CD4-positive, alpha-beta T cell (primary cell): ENCODE data around the gene BICRAL. TPM values are rescaled to one million over a fixed set of nuclear protein-coding genes. Genes with fewer than 3 reads are reported as not detected.

Source experiments
- ATAC-seq: fragments of 200-7000 bp; cut with Tn5 transposase; one replicate; pipeline ENCODE4 v1.10.0; 2022; ENCODE audit warnings: mild to moderate bottlenecking; ENCODE audit not compliant: poor library complexity
- CTCF ChIA-PET: fragments of 350-600 bp; sonication (Branson Sonifier 250); formaldehyde crosslinking; loops from one replicate; lab custom pipeline; 2021; ENCODE audit warnings: antibody characterized with exemption, inconsistent platforms; lab: Charles Lee
- POLR2A ChIA-PET: fragments of 350-600 bp; sonication (Branson Sonifier 250); formaldehyde crosslinking; loops from one replicate; lab custom pipeline; 2021; ENCODE audit warnings: antibody characterized with exemption, inconsistent platforms; lab: Charles Lee
- DNase-seq, 14 experiments: peaks; one replicate each; pipeline ENCODE4 v3.0.0-alpha.2; 2013 to 2020; ENCODE audit warnings: mixed read lengths in 2 of 14
- H3K27ac ChIP-seq, 2 donors: one replicate each; pipeline versions ENCODE4 v1.5.1 to v1.7.0; 2013; ENCODE audit warnings: low read length in 2 of 2, low read depth in 1 of 2, mild to moderate bottlenecking in 1 of 2
- H3K27me3 ChIP-seq, 2 experiments: 1 replicate in 1 of 2; 2 replicates in 1 of 2; pipeline versions ENCODE4 v1.6.1 to v1.7.0; 2013; ENCODE audit warnings: low read length in 2 of 2, control low read depth in 1 of 2, mild to moderate bottlenecking in 1 of 2, moderate library complexity in 1 of 2; ENCODE audit not compliant: insufficient read depth in 2 of 2, control insufficient read depth in 1 of 2
- H3K36me3 ChIP-seq: one replicate; pipeline ENCODE4 v1.6.1; 2013; ENCODE audit warnings: low read length, control low read depth; ENCODE audit not compliant: insufficient read depth
- H3K4me1 ChIP-seq: one replicate; pipeline ENCODE4 v1.6.1; 2013; ENCODE audit warnings: low read length, control low read depth; ENCODE audit not compliant: insufficient read depth
- H3K4me3 ChIP-seq: one replicate; pipeline ENCODE4 v1.5.1; 2013; ENCODE audit warnings: mild to moderate bottlenecking, low read length, moderate library complexity
- H3K9me3 ChIP-seq, 2 experiments: 1 replicate in 1 of 2; 2 replicates in 1 of 2; pipeline versions ENCODE4 v1.6.1 to v1.7.0; 2013; ENCODE audit warnings: low read length in 2 of 2, mild to moderate bottlenecking in 2 of 2, control low read depth in 1 of 2, moderate library complexity in 1 of 2; ENCODE audit not compliant: control insufficient read depth in 1 of 2, insufficient read depth in 1 of 2
- H3K27ac Mint-ChIP-seq: one replicate; pipeline ENCODE4 v1.8.0; 2020; ENCODE audit warnings: mixed read lengths
- H3K27me3 Mint-ChIP-seq: one replicate; pipeline ENCODE4 v1.8.0; 2021; ENCODE audit warnings: mixed read lengths
- H3K36me3 Mint-ChIP-seq: one replicate; pipeline ENCODE4 v1.8.0; 2021; ENCODE audit warnings: low read depth, mixed read lengths
- H3K4me1 Mint-ChIP-seq: one replicate; pipeline ENCODE4 v1.8.0; 2021; ENCODE audit warnings: low read depth, mixed read lengths
- H3K4me3 Mint-ChIP-seq: one replicate; pipeline ENCODE4 v1.8.0; 2020; ENCODE audit warnings: mild to moderate bottlenecking, mixed read lengths
- H3K9me3 Mint-ChIP-seq: one replicate; pipeline ENCODE4 v1.8.0; 2020; ENCODE audit warnings: mixed read lengths
- intact Hi-C, 2 experiments: fragments of 100-400 bp; cut with DNase I in 1 of 2; cut with micrococcal nuclease in 1 of 2; formaldehyde crosslinking; loops; one replicate each; pipeline versions ENCODE4 v1.15.1 to v1.9.0; 2023 to 2025; cut with DNase I, micrococcal nuclease
- total RNA-seq, 174 experiments: library from RNA in 2 of 174; stranded (reverse) in 2 of 174; gene quantifications; one replicate each; pipeline ENCODE4 v1.2.3 and lab custom pipeline; 2021 to 2026
- TF ChIP-seq, protein P1 (sequence below): fragments of 200-600 bp; IDR thresholded peaks from one replicate; pipeline ENCODE4 v1.8.0; 2022; ENCODE audit warnings: antibody characterized with exemption, mild to moderate bottlenecking

Gene BICRAL
- total RNA-seq, 2 experiments from 2014 or later: 15.0 to 15.8 TPM

GRCh38 chr6:42834056-42834455 lies 52.2 kb downstream of the BICRAL start:
- Histone ChIP-seq H3K9me3 (no peaks in the 10 kb centered on the region), H3K27ac (no peak overlapping the region), H3K4me3 (no peak overlapping the region), H3K4me1 (no peaks in the 10 kb centered on the region), H3K27me3 (no peaks in the 10 kb centered on the region), H3K36me3 (peaks cover 48% of the 10 kb centered on the region)
- POLR2A ChIA-PET: no interaction called here
- no peak for ATAC-seq
- Mint-ChIP-seq H3K36me3 (peaks cover 56% of the 10 kb centered on the region), H3K4me3 (no peak overlapping the region), H3K27ac (peak overlapping the region; percentile 7), H3K9me3 (no peaks in the 10 kb centered on the region), H3K27me3 (no peaks in the 10 kb centered on the region), H3K4me1 (peaks cover 18% of the 10 kb centered on the region)
- CTCF ChIA-PET: no interaction called here
- DNase-seq: no peak
- intact Hi-C loops: no loop called here
- TF ChIP-seq, protein P1, sequence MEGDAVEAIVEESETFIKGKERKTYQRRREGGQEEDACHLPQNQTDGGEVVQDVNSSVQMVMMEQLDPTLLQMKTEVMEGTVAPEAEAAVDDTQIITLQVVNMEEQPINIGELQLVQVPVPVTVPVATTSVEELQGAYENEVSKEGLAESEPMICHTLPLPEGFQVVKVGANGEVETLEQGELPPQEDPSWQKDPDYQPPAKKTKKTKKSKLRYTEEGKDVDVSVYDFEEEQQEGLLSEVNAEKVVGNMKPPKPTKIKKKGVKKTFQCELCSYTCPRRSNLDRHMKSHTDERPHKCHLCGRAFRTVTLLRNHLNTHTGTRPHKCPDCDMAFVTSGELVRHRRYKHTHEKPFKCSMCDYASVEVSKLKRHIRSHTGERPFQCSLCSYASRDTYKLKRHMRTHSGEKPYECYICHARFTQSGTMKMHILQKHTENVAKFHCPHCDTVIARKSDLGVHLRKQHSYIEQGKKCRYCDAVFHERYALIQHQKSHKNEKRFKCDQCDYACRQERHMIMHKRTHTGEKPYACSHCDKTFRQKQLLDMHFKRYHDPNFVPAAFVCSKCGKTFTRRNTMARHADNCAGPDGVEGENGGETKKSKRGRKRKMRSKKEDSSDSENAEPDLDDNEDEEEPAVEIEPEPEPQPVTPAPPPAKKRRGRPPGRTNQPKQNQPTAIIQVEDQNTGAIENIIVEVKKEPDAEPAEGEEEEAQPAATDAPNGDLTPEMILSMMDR: no peak

DNA sequence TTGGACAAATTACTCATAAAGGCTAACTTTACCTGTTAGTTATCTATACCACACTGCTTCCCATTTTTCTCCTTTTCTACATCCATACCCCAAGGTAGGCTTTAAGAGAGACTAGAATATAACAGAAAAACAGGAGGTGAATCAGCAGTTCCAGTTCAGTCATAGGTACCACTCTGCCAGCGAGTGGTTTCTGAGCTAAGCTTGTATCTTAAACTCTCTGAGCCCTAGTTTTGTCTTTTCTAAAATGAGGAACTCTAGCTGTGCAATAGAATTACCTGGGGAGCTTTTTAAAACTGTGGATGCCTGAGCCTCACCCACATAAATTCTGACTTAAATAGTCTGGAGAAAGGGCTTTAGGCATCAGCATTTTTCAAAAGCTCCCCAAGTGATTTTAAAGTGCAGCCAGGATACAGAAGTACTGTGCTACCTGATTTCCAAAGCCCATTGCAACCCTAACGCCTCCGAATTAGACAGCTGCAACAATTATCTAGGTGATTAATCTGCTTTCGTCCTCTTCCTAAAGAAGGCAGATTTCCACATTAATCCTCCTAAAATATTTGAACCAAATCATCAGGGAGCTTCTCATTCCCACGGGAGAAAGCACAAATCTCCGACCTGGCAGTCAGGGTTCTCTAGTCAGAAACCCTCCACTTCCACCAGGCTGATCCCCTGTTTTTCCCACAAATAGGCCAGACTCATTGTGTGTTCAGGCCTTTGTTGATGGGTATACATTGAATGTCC lies 60.2 kb downstream of the BICRAL start:
- ATAC-seq: no peak
- H3K36me3 Mint-ChIP-seq: peaks cover 42% of the 10 kb centered on the region
- Histone ChIP-seq H3K9me3 (no peaks in the 10 kb centered on the region), H3K4me3 (no peak overlapping the region), H3K27ac (no peak overlapping the region), H3K27me3 (no peaks in the 10 kb centered on the region), H3K36me3 (peaks cover 17% of the 10 kb centered on the region), H3K4me1 (no peaks in the 10 kb centered on the region)
- intact Hi-C loops: no loop called here
- DNase-seq: no peak
- ChIA-PET POLR2A (interaction anchor here (1.0 to 1.3 kb wide), 3 partner anchors 37 to 95 kb away, joined by 3 to 6 read pairs (median 5); partner anchors contain the start of gene RPL7L1), CTCF (interaction anchor here (0.6 kb wide), 1 partner anchor 30 kb away, joined by 3 read pairs; no protein-coding TSS in a partner anchor)
- TF ChIP-seq, protein P1: no peak
- no peaks in the 10 kb centered on the region for H3K9me3 Mint-ChIP-seq
- H3K4me3 Mint-ChIP-seq: no peak overlapping the region
- H3K4me1 Mint-ChIP-seq: peaks cover 14% of the 10 kb centered on the region
- H3K27me3 Mint-ChIP-seq: no peaks in the 10 kb centered on the region
- peak overlapping the region; percentile 16 for H3K27ac Mint-ChIP-seq

- H3K27ac Mint-ChIP-seq: no peak overlapping the region
Measured at GRCh38 chr6:42845327-42845694, 63.5 kb downstream of the BICRAL start.

More at GRCh38 chr6:42845327-42845694, 63.5 kb downstream of the BICRAL start:
- no peaks in the 10 kb centered on the region for H3K27me3 Mint-ChIP-seq
- Histone ChIP-seq H3K4me1 (no peaks in the 10 kb centered on the region), H3K36me3 (peaks cover 16% of the 10 kb centered on the region), H3K9me3 (no peaks in the 10 kb centered on the region), H3K27ac (no peak overlapping the region), H3K27me3 (no peaks in the 10 kb centered on the region), H3K4me3 (no peak overlapping the region)
- intact Hi-C loops: no loop called here
- ATAC-seq (no peak), DNase-seq (no peak)
- H3K4me3 Mint-ChIP-seq: no peak overlapping the region
- peaks cover 15% of the 10 kb centered on the region for H3K4me1 Mint-ChIP-seq
- TF ChIP-seq, protein P1: no peak
- POLR2A ChIA-PET: interaction anchor here (0.7 to 2.5 kb wide), 2 partner anchors 62 to 167 kb away, joined by 3 to 9 read pairs; no protein-coding TSS in a partner anchor
- H3K36me3 Mint-ChIP-seq: peaks cover 43% of the 10 kb centered on the region
- H3K9me3 Mint-ChIP-seq: no peaks in the 10 kb centered on the region
- CTCF ChIA-PET: interaction anchor here (1.2 kb wide), 1 partner anchor 119 kb away, joined by 3 read pairs; no protein-coding TSS in a partner anchor
